HEK293T (cell line): ENCODE results near the gene THSD4.

Experiments
- ELF4 ChIP-seq: fragments of 450-650 bp; IDR thresholded peaks from 2 replicates; pipeline ENCODE4 v1.6.1; 2017; ENCODE audit warnings: antibody characterized with exemption
- FOXK2 ChIP-seq: fragments of 450-650 bp; IDR thresholded peaks from 2 replicates; pipeline ENCODE4 v1.6.1; 2016; ENCODE audit warnings: mild to moderate bottlenecking
- FOXM1 ChIP-seq: fragments of 450-650 bp; IDR thresholded peaks from 2 replicates; pipeline ENCODE4 v1.6.1; 2017; ENCODE audit warnings: mild to moderate bottlenecking, borderline replicate concordance
- SP1 ChIP-seq: fragments of 450-650 bp; IDR thresholded peaks from 2 replicates; pipeline ENCODE4 v1.6.1; 2017
- TARDBP ChIP-seq: fragments of 450-650 bp; IDR thresholded peaks from 2 replicates; pipeline ENCODE4 v1.6.1; 2016
- ZNF384 ChIP-seq: fragments of 450-650 bp; IDR thresholded peaks from 2 replicates; pipeline ENCODE4 v1.6.1; 2016

- TF ChIP-seq SP1 (no peak), FOXK2 (no peak), TARDBP (no peak), ZNF384 (no peak), FOXM1 (no peak), ELF4 (no peak)
These were observed 451.9 kb downstream of the THSD4 start for GRCh38 chr15:71567173-71567572.
